Cardiac ventricle fibroblast (primary cell): ENCODE measurements around the gene OAT. TPM values are rescaled to one million over a fixed set of nuclear protein-coding genes. Genes with fewer than 3 reads are reported as not detected.

Source experiments
- total RNA-seq: library from RNA; depleted of rRNA; stranded (reverse); fragments of >200 nt; gene quantifications from 2 replicates; pipeline ENCODE4 v1.2.3, GENCODE V29; 2015

Gene OAT
- 138 and 146 TPM in 2 replicates for total RNA-seq

DNA sequence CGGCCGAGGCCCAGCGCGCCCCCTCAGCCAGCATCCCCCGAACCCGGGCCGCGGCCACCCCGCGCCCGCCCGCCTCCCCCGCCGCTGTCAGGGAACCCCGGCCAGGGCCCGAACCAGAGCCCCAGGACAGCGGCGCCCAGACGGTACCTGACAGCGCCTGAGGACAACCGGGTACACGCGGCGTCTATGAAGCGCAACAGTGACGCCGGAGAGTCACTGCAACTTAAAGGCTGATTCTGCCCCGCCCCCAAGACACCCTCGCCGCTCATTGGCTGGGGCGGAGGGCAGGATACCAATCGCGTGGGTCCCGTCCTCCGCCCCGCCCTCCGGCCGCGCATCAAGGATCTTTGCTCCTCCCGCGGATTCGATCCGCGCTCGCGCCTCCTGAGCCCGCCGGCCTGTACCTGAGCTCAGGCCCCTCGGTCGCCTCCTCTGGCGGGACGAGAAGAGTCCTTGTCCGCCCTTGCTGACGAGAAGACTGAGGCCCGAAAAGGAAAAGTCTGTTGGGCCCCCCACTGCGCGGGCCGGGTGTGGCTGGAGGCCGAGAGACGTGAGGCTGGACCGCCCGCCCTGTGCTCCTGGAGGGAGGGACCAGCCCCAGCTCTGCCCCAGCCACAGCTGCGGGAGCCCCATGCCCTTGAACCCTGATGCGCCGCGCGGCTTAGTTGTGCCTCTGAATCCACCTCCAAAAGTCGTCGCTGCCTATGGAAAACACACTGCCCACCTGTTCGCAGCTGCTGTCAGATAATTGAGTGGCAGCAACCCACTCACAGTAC lies at the start of gene OAT:
TSS of gene OAT (minus strand) at position 198 of the 776 bp plus-strand sequence. CDS start 6,752 bp downstream, outside the sequence.

DNA sequence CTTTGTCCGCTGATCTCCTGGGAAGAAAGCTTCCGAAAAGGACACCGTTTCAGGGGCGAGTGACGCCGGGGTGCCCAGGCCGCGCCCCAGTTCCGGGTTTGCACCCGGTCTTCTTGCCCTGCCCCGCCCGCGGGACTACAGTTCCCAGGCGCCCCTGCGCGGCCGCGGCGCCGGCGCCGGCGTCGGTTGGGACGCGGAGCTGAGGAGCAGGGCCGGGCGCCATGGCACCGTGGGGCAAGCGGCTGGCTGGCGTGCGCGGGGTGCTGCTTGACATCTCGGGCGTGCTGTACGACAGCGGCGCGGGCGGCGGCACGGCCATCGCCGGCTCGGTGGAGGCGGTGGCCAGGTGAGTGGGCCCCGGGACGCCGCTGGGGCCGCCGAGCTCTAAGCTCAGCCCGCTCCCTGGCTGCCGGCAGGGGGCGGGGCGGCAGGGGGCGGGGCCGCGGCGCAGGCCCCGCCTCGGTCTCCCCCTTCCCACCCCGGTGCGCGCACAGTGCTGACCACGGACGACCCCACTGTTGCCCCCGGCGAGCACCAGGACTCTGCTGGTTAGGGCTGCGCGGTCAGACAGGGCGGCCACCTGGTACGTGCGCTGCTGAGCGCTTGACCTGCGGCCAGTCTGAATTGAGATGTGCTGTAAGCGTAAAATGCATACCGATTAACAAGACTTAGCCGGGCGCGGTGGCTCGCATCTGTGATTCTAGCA lies 43.1 kb upstream of the OAT start, which contains the start of gene LHPP:
TSS of gene LHPP (plus strand) at position 182 of the 706 bp plus-strand sequence. CDS start at position 222, 40 bp downstream.

DNA sequence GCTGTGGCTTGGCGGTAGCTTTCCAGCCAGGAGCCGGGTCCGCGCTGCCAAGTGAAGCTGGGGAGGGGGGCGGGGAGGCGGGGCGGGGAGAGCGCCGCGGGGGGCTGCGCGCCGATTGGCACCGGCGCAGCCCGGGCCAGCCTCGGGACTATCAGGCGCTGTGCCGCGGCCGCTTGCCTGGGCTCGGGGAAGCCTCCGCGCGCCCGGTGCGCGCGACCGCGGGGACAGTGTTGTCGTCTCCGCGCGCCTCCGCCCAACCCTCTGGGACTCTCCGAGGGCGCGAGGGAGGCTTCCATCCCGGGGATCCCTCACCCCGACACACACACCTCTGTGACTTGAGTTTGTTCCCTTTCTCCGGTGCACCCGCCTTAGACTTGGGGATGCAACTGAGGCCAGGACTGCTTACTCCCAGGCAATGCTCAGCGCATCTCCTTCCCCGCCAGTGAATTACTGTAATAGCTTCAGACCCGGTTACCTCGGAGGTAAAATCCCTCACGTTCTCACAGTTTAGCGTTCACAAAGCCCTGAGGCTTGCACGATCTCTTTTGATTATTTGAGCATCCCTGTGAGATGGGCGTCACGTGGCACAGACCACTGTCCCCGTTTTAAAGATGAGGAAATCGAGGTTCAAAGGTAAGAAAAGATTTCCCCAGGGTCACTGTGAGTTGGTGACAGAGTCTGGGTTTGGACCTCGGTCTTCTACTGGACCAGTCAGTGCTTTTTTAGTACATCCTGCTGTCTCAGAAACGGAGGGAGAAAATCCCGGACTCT lies 31.5 kb upstream of the OAT start, which contains the start of gene NKX1-2:
TSS of gene NKX1-2 (minus strand) at position 24 of the 771 bp plus-strand sequence. CDS start 92 bp downstream, outside the sequence.

Other genes with a start within 250 kb of the OAT start
- gene NKX1-2, start 31.1 kb upstream of the OAT start, total RNA-seq: not detected in 2 replicates
- 7.8 and 8.8 TPM in 2 replicates for gene LHPP, start 42.9 kb upstream of the OAT start, total RNA-seq